ENCODE results near the gene SLC26A11. TPM values are rescaled to one million over a fixed set of nuclear protein-coding genes. Genes with fewer than 3 reads are reported as not detected.

The SLC26A11 gene
- 10 to 100 TPM; 13.8 to 18.1 (median 14.0) TPM for total RNA-seq
- long read RNA-seq, donor 1, transcript SLC26A11-201 (18 exons, 2,885 nt) = major isoform, 11 of 43 reads
- long read RNA-seq, donor 1, partial matches to known transcripts = 16 of 43 reads
- long read RNA-seq, donor 1, other reads (novel, unspliced or antisense) = 13 of 43 reads
- long read RNA-seq, donor 2, partial matches to known transcripts = 0 of 5 reads
- long read RNA-seq, donor 2, other reads (novel, unspliced or antisense) = 2 of 5 reads

DNA sequence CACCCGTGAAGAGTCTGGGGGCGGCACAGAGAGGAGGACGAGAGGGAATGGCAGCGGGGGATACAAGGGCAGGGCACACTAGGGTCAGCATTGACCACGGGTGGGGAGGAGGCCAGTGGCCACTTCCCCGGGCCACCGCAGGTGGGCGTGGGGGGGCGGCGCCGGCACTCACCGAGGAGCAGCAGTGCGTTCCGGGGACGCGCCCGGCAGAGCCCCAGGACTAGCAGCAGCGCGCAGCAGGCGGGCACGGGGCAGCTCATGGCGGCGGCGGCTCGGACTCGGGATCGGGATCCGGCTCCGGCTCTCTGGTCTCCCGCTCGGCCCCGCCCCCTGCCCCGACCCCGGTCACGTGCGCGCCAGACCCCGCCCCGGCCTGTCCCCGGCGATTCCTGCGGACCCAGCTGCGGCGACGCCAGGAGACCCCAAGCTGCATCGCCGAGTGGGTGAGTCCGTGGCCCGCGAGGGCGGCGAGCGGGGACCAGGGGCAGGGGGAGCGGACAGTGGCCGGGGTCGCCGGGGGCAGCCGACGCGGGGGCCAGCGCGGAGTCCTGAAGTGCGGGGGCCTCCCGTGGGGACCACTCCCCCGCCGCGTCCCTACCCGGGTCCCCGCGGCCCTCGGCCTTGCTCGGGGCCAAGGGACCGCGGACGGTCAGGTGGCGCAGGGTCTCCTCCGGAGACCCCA lies at the start of gene SLC26A11, which contains the start of gene SGSH:
Gene SLC26A11, plus strand, starts transcription at position 374 of the 682 bp plus-strand sequence. CDS start 1,134 bp downstream, outside the sequence.
Gene SGSH, minus strand, starts transcription at position 280 of the 682 bp plus-strand sequence. Its CDS starts 20 bp downstream, at position 260.
- DNase-seq = peak; percentile 87 to 88 (median 87)
- ATAC-seq = peak; percentile 91
- H3K36me3 ChIP-seq (ENCODE audit: low read depth) = no peaks in the 10 kb centered on the region
- TF ChIP-seq, protein P1, sequence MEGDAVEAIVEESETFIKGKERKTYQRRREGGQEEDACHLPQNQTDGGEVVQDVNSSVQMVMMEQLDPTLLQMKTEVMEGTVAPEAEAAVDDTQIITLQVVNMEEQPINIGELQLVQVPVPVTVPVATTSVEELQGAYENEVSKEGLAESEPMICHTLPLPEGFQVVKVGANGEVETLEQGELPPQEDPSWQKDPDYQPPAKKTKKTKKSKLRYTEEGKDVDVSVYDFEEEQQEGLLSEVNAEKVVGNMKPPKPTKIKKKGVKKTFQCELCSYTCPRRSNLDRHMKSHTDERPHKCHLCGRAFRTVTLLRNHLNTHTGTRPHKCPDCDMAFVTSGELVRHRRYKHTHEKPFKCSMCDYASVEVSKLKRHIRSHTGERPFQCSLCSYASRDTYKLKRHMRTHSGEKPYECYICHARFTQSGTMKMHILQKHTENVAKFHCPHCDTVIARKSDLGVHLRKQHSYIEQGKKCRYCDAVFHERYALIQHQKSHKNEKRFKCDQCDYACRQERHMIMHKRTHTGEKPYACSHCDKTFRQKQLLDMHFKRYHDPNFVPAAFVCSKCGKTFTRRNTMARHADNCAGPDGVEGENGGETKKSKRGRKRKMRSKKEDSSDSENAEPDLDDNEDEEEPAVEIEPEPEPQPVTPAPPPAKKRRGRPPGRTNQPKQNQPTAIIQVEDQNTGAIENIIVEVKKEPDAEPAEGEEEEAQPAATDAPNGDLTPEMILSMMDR (IDR thresholded peaks at IDR 0.05) = no peak
- H3K9me3 ChIP-seq = no peaks in the 10 kb centered on the region
- peaks cover 3% of the 10 kb centered on the region for H3K4me1 ChIP-seq (ENCODE audit: low read depth)
- peak within 1 kb of the TSS; percentile 84 for H3K4me3 ChIP-seq
- intact Hi-C loops (cut with DNase I, micrococcal nuclease) = no loop called here

DNA sequence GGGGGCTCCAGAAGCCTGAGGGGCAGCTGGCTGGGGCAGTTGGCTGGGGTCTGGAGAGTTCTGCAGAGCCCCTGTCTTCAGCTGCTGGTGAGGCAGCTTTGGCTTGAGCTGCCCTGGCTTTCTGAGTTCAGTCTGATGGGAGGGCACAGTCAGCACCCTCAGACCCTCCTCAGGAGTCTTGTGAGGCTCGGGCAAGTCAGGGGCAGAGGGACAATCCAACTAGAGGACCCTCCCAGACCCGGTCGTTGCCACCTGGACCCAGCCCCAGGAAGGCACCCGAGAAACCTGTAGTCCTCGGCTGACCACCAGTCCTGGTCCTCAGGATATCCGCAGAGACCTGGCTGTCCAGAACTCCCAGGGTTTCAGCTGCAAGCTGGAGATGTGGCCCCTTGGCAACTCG lies 48.5 kb upstream of the SLC26A11 start:
- no peak for ATAC-seq
- no peak overlapping the region for H3K4me3 ChIP-seq
- TF ChIP-seq, protein P1 (IDR thresholded peaks at IDR 0.05) = no peak

DNA sequence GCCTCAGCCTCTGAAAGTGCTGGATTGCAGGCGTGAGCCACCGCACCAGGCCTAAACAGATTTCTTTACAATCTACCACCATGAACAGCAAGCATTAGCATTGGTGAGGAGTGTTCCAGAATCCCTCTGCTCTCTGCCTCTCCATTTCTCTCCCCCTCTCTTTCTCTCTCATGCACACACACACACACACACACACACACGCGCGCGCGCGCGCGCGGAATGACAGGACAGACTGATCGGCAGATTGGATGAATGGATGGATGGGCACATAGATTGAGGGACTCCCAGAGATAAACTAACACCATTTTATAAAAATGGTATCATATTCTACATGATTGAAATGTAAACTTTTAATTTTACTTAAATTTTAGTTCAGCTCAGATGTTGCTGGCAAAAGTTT lies 47.1 kb upstream of the SLC26A11 start:
- DNase-seq = no peak
- Histone ChIP-seq H3K36me3 (ENCODE audit: low read depth) (no peaks in the 10 kb centered on the region), H3K4me3 (no peak overlapping the region), H3K4me1 (ENCODE audit: low read depth) (no peaks in the 10 kb centered on the region), H3K9me3 (no peaks in the 10 kb centered on the region)
- intact Hi-C loops (cut with DNase I, micrococcal nuclease) = no loop called here
- TF ChIP-seq, protein P1 (IDR thresholded peaks at IDR 0.05) = no peak
- no peak for ATAC-seq

More for the DNA sequence above, 48.5 kb upstream of the SLC26A11 start:
- H3K4me1 ChIP-seq (ENCODE audit: low read depth) = no peaks in the 10 kb centered on the region
- intact Hi-C loops (cut with DNase I, micrococcal nuclease) = no loop called here
- no peaks in the 10 kb centered on the region for H3K9me3 ChIP-seq
- H3K36me3 ChIP-seq (ENCODE audit: low read depth) = no peaks in the 10 kb centered on the region
- DNase-seq = no peak

DNA sequence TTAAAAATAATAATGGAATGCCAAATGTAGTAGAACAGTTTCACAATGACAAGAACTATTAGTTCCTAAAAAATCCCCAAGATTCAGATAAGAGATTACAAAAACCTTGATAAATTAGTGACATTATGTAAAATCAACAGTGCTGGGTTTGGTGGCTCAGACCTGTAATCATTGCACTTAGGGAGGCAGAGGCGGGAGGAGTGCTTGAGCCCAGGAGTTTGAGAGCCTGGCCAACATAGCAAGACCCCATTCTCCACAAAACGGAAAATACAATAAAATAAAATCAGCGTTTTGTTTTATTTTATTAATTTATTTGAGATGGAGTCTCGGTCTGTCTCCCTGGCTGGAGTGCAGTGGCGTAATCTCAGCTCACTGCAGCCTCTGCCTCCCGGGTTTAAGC lies 46.3 kb upstream of the SLC26A11 start:
- Histone ChIP-seq H3K36me3 (ENCODE audit: low read depth) (no peaks in the 10 kb centered on the region), H3K4me1 (ENCODE audit: low read depth) (no peaks in the 10 kb centered on the region), H3K9me3 (no peaks in the 10 kb centered on the region), H3K4me3 (no peak overlapping the region)
- intact Hi-C loops (cut with DNase I, micrococcal nuclease) = no loop called here
- ATAC-seq = no peak
- TF ChIP-seq, protein P1 (IDR thresholded peaks at IDR 0.05) = no peak
- no peak for DNase-seq

DNA sequence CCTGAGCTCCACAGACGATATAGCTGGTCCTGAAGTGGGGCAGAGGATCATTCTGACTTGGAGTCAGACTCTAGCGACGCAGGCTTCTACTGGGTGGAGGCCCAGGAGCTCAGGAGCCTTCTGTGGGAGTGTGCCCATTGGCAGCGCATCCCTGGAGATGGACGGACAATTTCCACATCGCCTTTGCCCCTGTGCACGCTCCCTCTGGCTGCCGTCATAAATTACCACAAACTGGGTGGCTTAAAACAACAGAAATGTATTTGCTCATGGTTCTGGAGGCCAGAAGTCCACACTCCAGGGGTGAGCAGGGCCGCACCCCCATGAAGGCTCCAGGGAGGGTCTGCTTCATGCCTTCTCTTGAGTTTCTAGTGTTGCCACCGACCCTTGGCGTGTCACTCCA lies 43.5 kb upstream of the SLC26A11 start:
- intact Hi-C loops (cut with DNase I, micrococcal nuclease) = no loop called here
- H3K36me3 ChIP-seq (ENCODE audit: low read depth) = no peaks in the 10 kb centered on the region
- DNase-seq (no peak), ATAC-seq (no peak)
- no peaks in the 10 kb centered on the region for H3K4me1 ChIP-seq (ENCODE audit: low read depth)
- H3K9me3 ChIP-seq = no peaks in the 10 kb centered on the region
- H3K4me3 ChIP-seq = no peak overlapping the region
- TF ChIP-seq, protein P1 (IDR thresholded peaks at IDR 0.05) = no peak

Measured in mucosa of descending colon (tissue), 3 donors.